DMS153 treated with DMSO at 0.1 percent for 48 hours (cell line): Measurements from ENCODE around the gene CCNL2.
A peak's percentile ranks its signal among the peaks of the same experiment; 100 is the strongest.
"Not testable (repeated sequence)": the region's sequence is repeated elsewhere in the genome, so short reads cannot be mapped to it uniquely, and the experiment has no call there.

ENCODE experiments used
- DNase-seq: peaks from one replicate; lab custom pipeline; 2025; ENCODE audit not compliant: unreplicated experiment; lab: John Stamatoyannopoulos, UW

Gene CCNL2

GRCh38 chr1:1400576-1401456, 1.7 kb upstream of the CCNL2 start:
- no peak for DNase-seq

- no peak for DNase-seq
These were observed 889 bp upstream of the CCNL2 start for GRCh38 chr1:1399872-1400575.

- no peak for DNase-seq
These were observed 403 bp downstream of the CCNL2 start for GRCh38 chr1:1398677-1399186.

- DNase-seq, result no peak
These were observed 1.2 kb downstream of the CCNL2 start for GRCh38 chr1:1397839-1398523.

- DNase-seq, result no peak
These were observed 4.0 kb downstream of the CCNL2 start for GRCh38 chr1:1395166-1395565.

- no peak for DNase-seq
These were observed 5.0 kb downstream of the CCNL2 start for GRCh38 chr1:1394116-1394515.

GRCh38 chr1:1393428-1393827, 5.7 kb downstream of the CCNL2 start:
- no peak for DNase-seq

- DNase-seq, result no peak
These were observed 6.1 kb downstream of the CCNL2 start for GRCh38 chr1:1393014-1393413.

- no peak for DNase-seq
These were observed 7.9 kb downstream of the CCNL2 start for GRCh38 chr1:1391225-1391624.

GRCh38 chr1:1390675-1391074, 8.5 kb downstream of the CCNL2 start:
- DNase-seq, result no peak

- no peak for DNase-seq
These were observed 11.1 kb downstream of the CCNL2 start for GRCh38 chr1:1388078-1388472.

GRCh38 chr1:1387098-1388077, 11.7 kb downstream of the CCNL2 start:
- no peak for DNase-seq

GRCh38 chr1:1385931-1386330, 13.2 kb downstream of the CCNL2 start:
- no peak for DNase-seq

GRCh38 chr1:1385339-1385738, 13.8 kb downstream of the CCNL2 start:
- not testable (repeated sequence) for DNase-seq

- no peak for DNase-seq
These were observed 17.8 kb downstream of the CCNL2 start for GRCh38 chr1:1381294-1381693.

- no peak for DNase-seq
These were observed 18.3 kb downstream of the CCNL2 start for GRCh38 chr1:1380860-1381259.

- DNase-seq, result no peak
These were observed 21.5 kb downstream of the CCNL2 start for GRCh38 chr1:1377540-1378205.

- DNase-seq, result no peak
These were observed 22.4 kb downstream of the CCNL2 start for GRCh38 chr1:1376551-1377226.

GRCh38 chr1:1374929-1375662, 24.0 kb downstream of the CCNL2 start, which contains the start of gene AURKAIP1:
Gene AURKAIP1, minus strand, starts transcription at chr1:1375207. Its CDS starts 451 bp downstream, at chr1:1374756.
- DNase-seq, result peak; percentile 100
